ENCODE measurements around the gene SLC7A6.

Gene SLC7A6

GRCh38 chr16:68292425-68292824 is 28.1 kb downstream of the SLC7A6 start:
- H3K4me3 ChIP-seq (replicated peaks in 1 of 2; ENCODE audit: low read depth in 2 of 2, low read length in 2 of 2): no peak overlapping the region
- DNase-seq (ENCODE audit: low read depth in 2 of 2): no peak
- no peak for TF ChIP-seq CTCF (IDR thresholded peaks at IDR 0.05; ENCODE audit: low read depth, low read length)

- no peak for DNase-seq (ENCODE audit: low read depth in 2 of 2)
- H3K4me3 ChIP-seq (replicated peaks in 1 of 2; ENCODE audit: low read depth in 2 of 2, low read length in 2 of 2): no peak overlapping the region
- TF ChIP-seq CTCF (IDR thresholded peaks at IDR 0.05; ENCODE audit: low read depth, low read length): no peak
These were observed 32.0 kb downstream of the SLC7A6 start for GRCh38 chr16:68296291-68296690.

GRCh38 chr16:68296693-68297092 is 32.4 kb downstream of the SLC7A6 start:
- no peak for TF ChIP-seq CTCF (IDR thresholded peaks at IDR 0.05; ENCODE audit: low read depth, low read length)

GRCh38 chr16:68297908-68298307 is 33.6 kb downstream of the SLC7A6 start:
- no peak overlapping the region for H3K4me3 ChIP-seq (replicated peaks in 1 of 2; ENCODE audit: low read depth in 2 of 2, low read length in 2 of 2)
- peak in 1 of 2 donors; percentile 34 for DNase-seq (ENCODE audit: low read depth in 2 of 2)
- TF ChIP-seq CTCF (IDR thresholded peaks at IDR 0.05; ENCODE audit: low read depth, low read length): no peak

More at GRCh38 chr16:68296693-68297092, 32.4 kb downstream of the SLC7A6 start:
- DNase-seq (ENCODE audit: low read depth in 2 of 2): no peak
- no peak overlapping the region for H3K4me3 ChIP-seq (replicated peaks in 1 of 2; ENCODE audit: low read depth in 2 of 2, low read length in 2 of 2)

- H3K4me3 ChIP-seq (replicated peaks in 1 of 2; ENCODE audit: low read depth in 2 of 2, low read length in 2 of 2): no peak overlapping the region
- TF ChIP-seq CTCF (IDR thresholded peaks at IDR 0.05; ENCODE audit: low read depth, low read length): no peak
- DNase-seq (ENCODE audit: low read depth in 2 of 2): no peak
These were observed 34.0 kb downstream of the SLC7A6 start for GRCh38 chr16:68298312-68298711.

- H3K4me3 ChIP-seq (replicated peaks in 1 of 2; ENCODE audit: low read depth in 2 of 2, low read length in 2 of 2): no peak overlapping the region
- DNase-seq (ENCODE audit: low read depth in 2 of 2): peak; percentile 70 to 80
- no peak for TF ChIP-seq CTCF (IDR thresholded peaks at IDR 0.05; ENCODE audit: low read depth, low read length)
These were observed 34.7 kb downstream of the SLC7A6 start for GRCh38 chr16:68298907-68299561.
